SU-DHL-6 (cell line): ENCODE measurements around the gene CACNA1C.

Experiments used
- H2AFZ ChIP-seq: fragments of 200-600 bp; sonication (generic); 2 replicates; pipeline ENCODE4 v1.6.1; 2014; ENCODE audit warnings: low read depth, mild to moderate bottlenecking, moderate library complexity, mixed read lengths, antibody characterized with exemption, low read length; ENCODE audit not compliant: severe bottlenecking
- H3F3A ChIP-seq: fragments of 200-600 bp; shearing (Covaris generic); 2 replicates; pipeline ENCODE4 v1.6.0; 2016; ENCODE audit warnings: antibody characterized with exemption, mild to moderate bottlenecking; ENCODE audit not compliant: insufficient read depth
- H3K27ac ChIP-seq: fragments of 200-600 bp; sonication (generic); 2 replicates; pipeline ENCODE4 v1.5.1; 2016; ENCODE audit warnings: low read depth, mild to moderate bottlenecking, low read length, moderate library complexity, mixed read lengths
- H3K27me3 ChIP-seq: fragments of 200-600 bp; sonication (generic), shearing (Covaris generic); 2 replicates; pipeline ENCODE4 v1.6.0; 2014; ENCODE audit warnings: mild to moderate bottlenecking, low read length
- H3K36me3 ChIP-seq: fragments of 200-600 bp; sonication (generic); 2 replicates; pipeline ENCODE4 v1.6.1; 2014; ENCODE audit warnings: mild to moderate bottlenecking, low read length, mixed read lengths
- H3K4me2 ChIP-seq: fragments of 300-600, 200-600 bp; shearing (Covaris generic), sonication (generic); 2 replicates; pipeline ENCODE4 v1.6.0; 2014; ENCODE audit warnings: low read length, low read depth, mild to moderate bottlenecking; ENCODE audit not compliant: poor library complexity, severe bottlenecking
- H3K4me3 ChIP-seq: fragments of 200-600 bp; sonication (generic); 2 replicates; pipeline ENCODE4 v1.5.1; 2014; ENCODE audit warnings: antibody characterized with exemption, low read length, mild to moderate bottlenecking, mixed read lengths; ENCODE audit not compliant: insufficient read depth, poor library complexity, severe bottlenecking
- H3K79me2 ChIP-seq: fragments of 200-600 bp; sonication (generic); 2 replicates; pipeline ENCODE4 v1.6.1; 2014; ENCODE audit warnings: mild to moderate bottlenecking, low read length, moderate library complexity; ENCODE audit not compliant: insufficient read depth
- H3K9ac ChIP-seq: fragments of 200-600 bp; sonication (generic); 2 replicates; pipeline ENCODE4 v1.7.0; 2014; ENCODE audit warnings: mild to moderate bottlenecking, low read length
- H3K9me2 ChIP-seq: fragments of 200-600 bp; sonication (generic); replicated peaks from 2 replicates; pipeline ENCODE4 v1.6.1; 2014; ENCODE audit warnings: low read length; ENCODE audit not compliant: insufficient read depth
- H3K9me3 ChIP-seq: fragments of 200-600 bp; sonication (generic); 2 replicates; pipeline ENCODE4 v1.6.1; 2014; ENCODE audit warnings: low read length, mixed read lengths; ENCODE audit not compliant: insufficient read depth
- H4K20me1 ChIP-seq: fragments of 200-600 bp; sonication (generic); 2 replicates; pipeline ENCODE4 v1.6.1; 2014; ENCODE audit warnings: low read depth, mild to moderate bottlenecking, antibody characterized with exemption, low read length, moderate library complexity, mixed read lengths
- CTCF ChIP-seq: fragments of 200-600 bp; sonication (generic); IDR thresholded peaks from one replicate; pipeline ENCODE4 v1.5.1; 2017; ENCODE audit warnings: antibody characterized with exemption, mild to moderate bottlenecking, low read length, moderate library complexity; ENCODE audit not compliant: insufficient read depth, poor library complexity, severe bottlenecking
- EZH2phosphoT487 ChIP-seq: fragments of 200-600 bp; sonication (generic), shearing (Covaris generic); conservative IDR thresholded peaks from 2 replicates; pipeline ENCODE4 v1.6.1; 2018; ENCODE audit warnings: mild to moderate bottlenecking, antibody characterized with exemption, low read length, moderate library complexity, mixed read lengths

CACNA1C gene

DNA sequence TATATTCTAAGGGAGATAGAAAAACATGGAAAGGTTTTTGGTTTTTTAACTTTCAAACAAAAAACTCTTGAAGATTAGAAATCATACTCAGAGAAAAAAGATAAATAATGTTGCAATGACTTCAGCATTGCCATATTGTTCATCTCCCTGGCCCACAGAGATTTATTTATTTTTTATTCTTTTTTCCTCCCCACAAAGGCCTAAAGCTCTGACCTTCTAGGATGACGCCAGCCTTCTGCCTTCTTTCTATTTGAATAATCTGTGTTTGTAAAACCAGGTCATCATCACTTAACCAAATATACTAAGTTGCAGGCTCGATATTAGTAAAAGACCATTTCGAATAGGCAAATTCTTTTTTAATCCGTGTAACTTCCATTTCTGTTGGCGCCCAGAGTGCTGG lies 44.1 kb upstream of the CACNA1C start:
- TF ChIP-seq CTCF (no peak), EZH2phosphoT487 (no peak)
- H3K9me2 ChIP-seq = no peaks in the 10 kb centered on the region
- no peak overlapping the region for H3K9ac ChIP-seq
- H3K79me2 ChIP-seq = no peaks in the 10 kb centered on the region
- no peaks in the 10 kb centered on the region for H3K9me3 ChIP-seq
- H3K4me3 ChIP-seq = no peak overlapping the region
- no peak overlapping the region for H3K27ac ChIP-seq
- H3K4me2 ChIP-seq = no peak overlapping the region
- no peaks in the 10 kb centered on the region for H3F3A ChIP-seq
- no peak overlapping the region for H2AFZ ChIP-seq
- no peaks in the 10 kb centered on the region for H3K27me3 ChIP-seq
- H4K20me1 ChIP-seq = no peaks in the 10 kb centered on the region
- no peaks in the 10 kb centered on the region for H3K36me3 ChIP-seq

DNA sequence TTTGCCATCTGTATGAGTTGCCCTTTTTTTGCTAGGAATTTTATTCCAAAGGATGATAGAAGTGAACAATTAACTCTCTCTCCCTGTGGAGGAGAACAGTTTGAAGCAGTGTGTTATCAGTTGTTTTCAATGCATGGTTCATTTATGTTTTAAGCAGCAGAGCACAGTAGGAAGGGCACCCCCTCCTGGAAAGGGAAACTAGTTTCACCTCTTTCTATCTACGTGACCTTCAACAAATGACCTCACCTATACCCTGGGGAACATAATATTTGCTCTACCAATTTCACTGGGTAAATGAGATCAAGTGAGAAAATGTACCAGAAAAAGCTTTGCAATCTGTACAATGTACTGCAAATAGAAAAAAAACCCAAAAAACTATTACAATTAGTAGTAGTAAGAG lies 43.2 kb upstream of the CACNA1C start:
- Histone ChIP-seq H3K36me3 (no peaks in the 10 kb centered on the region), H3K27me3 (no peaks in the 10 kb centered on the region), H4K20me1 (no peaks in the 10 kb centered on the region), H3K4me2 (no peak overlapping the region), H3F3A (no peaks in the 10 kb centered on the region), H3K9ac (no peak overlapping the region), H3K9me3 (no peaks in the 10 kb centered on the region), H3K79me2 (no peaks in the 10 kb centered on the region), H2AFZ (no peak overlapping the region), H3K27ac (no peak overlapping the region), H3K9me2 (no peaks in the 10 kb centered on the region), H3K4me3 (no peak overlapping the region)
- no peak for TF ChIP-seq EZH2phosphoT487
- TF ChIP-seq CTCF = no peak

GRCh38 chr12:2011643-2012607 lies 40.9 kb upstream of the CACNA1C start:
- Histone ChIP-seq H3K27ac (no peak overlapping the region), H2AFZ (no peak overlapping the region), H3K4me2 (no peak overlapping the region), H3K79me2 (no peaks in the 10 kb centered on the region), H3K9ac (no peak overlapping the region), H3K9me2 (no peaks in the 10 kb centered on the region), H3K36me3 (no peaks in the 10 kb centered on the region), H4K20me1 (no peaks in the 10 kb centered on the region), H3K4me3 (no peak overlapping the region), H3K27me3 (no peaks in the 10 kb centered on the region), H3K9me3 (no peaks in the 10 kb centered on the region), H3F3A (no peaks in the 10 kb centered on the region)
- no peak for TF ChIP-seq EZH2phosphoT487
- no peak for TF ChIP-seq CTCF
